ENCODE measurements around the gene RUNX1. TPM values are rescaled to one million over a fixed set of nuclear protein-coding genes. Genes with fewer than 3 reads are reported as not detected.

RUNX1 gene
- total and polyA plus RNA-seq, 2 donors (not counting 3 experiments of a cell fraction or from before 2014, with no cell fraction given): 4.6 to 17.9 TPM

- no peaks in the 10 kb centered on the region for H3K4me1 ChIP-seq (ENCODE audit: control insufficient read depth, extremely low read depth, insufficient read depth, low read length)
These were observed 286.3 kb downstream of the RUNX1 start for GRCh38 chr21:34762786-34763185.

More at GRCh38 chr21:34762786-34763185, 286.3 kb downstream of the RUNX1 start:
- Histone ChIP-seq H3K4me3 (replicated peaks in 1 of 3; ENCODE audit: insufficient read depth in 1 of 3, low read depth in 1 of 3, low read length in 3 of 3) (no peak overlapping the region), H3K79me2 (ENCODE audit: control insufficient read depth, insufficient read depth, low read length) (no peaks in the 10 kb centered on the region), H3K9ac (replicated peaks; ENCODE audit: extremely low read depth, insufficient read depth, low read length) (no peak overlapping the region), H3K27me3 (ENCODE audit: control insufficient read depth in 2 of 2, insufficient read depth in 2 of 2, low read length in 2 of 2) (peaks cover 2 to 6% of the 10 kb centered on the region in 2 experiments), H3K36me3 (ENCODE audit: control insufficient read depth in 2 of 2, extremely low read depth in 1 of 2, insufficient read depth in 2 of 2, low read length in 2 of 2) (no peaks in the 10 kb centered on the region), H4K20me1 (replicated peaks; ENCODE audit: control insufficient read depth, extremely low read depth, insufficient read depth, low read length) (no peaks in the 10 kb centered on the region), H2AFZ (ENCODE audit: low read depth, low read length) (no peak overlapping the region), H3K9me1 (replicated peaks; ENCODE audit: control insufficient read depth, extremely low read depth, insufficient read depth, low read length) (no peaks in the 10 kb centered on the region), H3K9me3 (replicated peaks; ENCODE audit: control insufficient read depth, insufficient read depth, low read length) (no peaks in the 10 kb centered on the region), H3K4me2 (ENCODE audit: insufficient read depth, low read length) (no peak overlapping the region), H3K27ac (ENCODE audit: insufficient read depth, low read depth, low read length) (no peak overlapping the region)
- intact Hi-C loops (cut with micrococcal nuclease): no loop called here
- FAIRE-seq (no peak), DNase-seq (ENCODE audit: low read depth, low spot score) (no peak)
- dilution Hi-C loops (cut with MboI; ENCODE audit: extremely low pct_ligation_motif_present, low sequenced_read_pairs): no loop called here
- BruUV-seq (replicated peaks): no TSS peak
- CTCF ChIA-PET: interaction anchor here (0.6 to 6.1 kb wide), 3 partner anchors 12 to 1830 kb away, joined by 4 to 26 read pairs (median 4); no protein-coding TSS in a partner anchor
- no peak for TF ChIP-seq MYC (IDR thresholded peaks at IDR 0.05; ENCODE audit: low read depth, low read length)
- TF ChIP-seq EZH2 (IDR thresholded peaks at IDR 0.05; ENCODE audit: borderline replicate concordance, low read depth, low read length, severe bottlenecking): no peak
- TF ChIP-seq CTCF (IDR thresholded peaks at IDR 0.05; ENCODE audit: extremely low read depth in 1 of 2, insufficient read depth in 1 of 2, low read depth in 1 of 2, low read length in 2 of 2): no peak
- no peak for TF ChIP-seq MAX (IDR thresholded peaks at IDR 0.05; ENCODE audit: insufficient read depth, insufficient read length)
- TF ChIP-seq GATA2 (IDR thresholded peaks at IDR 0.05; ENCODE audit: insufficient read depth, insufficient read length, low read depth, low read length): no peak
- TF ChIP-seq POLR2AphosphoS5 (IDR thresholded peaks at IDR 0.05; ENCODE audit: insufficient read depth, low read depth, low read length): no peak
- no peak for TF ChIP-seq POLR2A (IDR thresholded peaks at IDR 0.05; ENCODE audit: low read depth, low read length)
- no peak for TF ChIP-seq JUN (IDR thresholded peaks at IDR 0.05; ENCODE audit: borderline replicate concordance, insufficient read depth, insufficient read length, low read depth)
- no peak for TF ChIP-seq FOS (IDR thresholded peaks at IDR 0.05; ENCODE audit: borderline replicate concordance, insufficient read depth, low read length)
- POLR2A ChIA-PET: no interaction called here

All from endothelial cell of umbilical vein (primary cell).